Measurements from ENCODE around the gene WSB1.
"Not testable (repeated sequence)": the region's sequence is repeated elsewhere in the genome, so short reads cannot be mapped to it uniquely, and the experiment has no call there.

WSB1 gene

DNA sequence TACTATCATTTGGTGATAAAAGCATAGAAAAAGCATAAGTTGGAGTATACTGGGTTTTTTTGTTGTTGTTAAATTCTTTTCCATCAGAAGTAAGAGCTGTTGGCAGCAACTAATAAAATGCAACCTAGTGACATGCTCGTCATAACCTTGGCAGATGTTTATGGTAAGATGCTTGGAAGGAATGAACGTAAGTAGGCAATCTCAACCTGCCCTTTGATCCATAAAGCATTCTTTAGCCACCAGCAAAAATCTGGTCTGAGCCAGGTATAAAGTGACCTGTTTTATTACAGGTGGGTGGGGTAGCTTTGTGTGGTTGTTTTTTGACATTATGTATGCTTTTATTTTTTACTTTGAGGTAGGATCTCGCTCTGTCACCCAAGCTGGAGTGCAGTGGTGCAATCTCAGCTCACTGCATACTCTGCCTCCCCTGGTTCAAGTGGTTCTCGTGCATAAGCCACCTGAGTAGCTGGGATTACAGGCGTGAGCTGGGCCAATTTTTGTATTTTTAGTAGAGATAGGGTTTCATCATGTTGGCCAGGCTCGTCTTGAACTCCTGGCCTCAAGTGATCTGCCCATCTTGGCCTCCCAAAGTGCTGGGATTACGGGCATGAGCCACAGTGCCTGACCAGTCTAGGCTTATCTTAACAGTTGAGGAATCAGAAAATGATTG is 22.0 kb downstream of the WSB1 start:
- no peak for DNase-seq (ENCODE audit: low read depth in 2 of 2)

DNA sequence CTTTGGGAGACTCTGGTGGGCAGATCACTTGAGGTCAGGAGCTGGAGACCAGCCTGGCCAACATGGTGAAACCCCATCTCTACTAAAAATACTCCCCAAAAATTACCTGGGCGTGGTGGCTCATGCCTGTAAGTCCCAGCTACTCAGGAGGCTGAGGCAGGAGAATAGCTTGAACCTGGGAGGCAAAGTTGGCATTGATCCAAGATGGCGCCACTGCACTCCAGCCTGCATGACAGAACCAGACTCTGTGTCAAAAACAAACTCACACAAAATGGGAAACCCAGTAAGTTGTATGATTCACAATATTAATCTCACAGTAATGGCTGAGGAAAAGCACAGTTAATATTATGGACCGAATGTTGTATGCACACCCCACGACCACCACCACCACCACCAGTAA is 24.3 kb downstream of the WSB1 start:
- no peak for DNase-seq (ENCODE audit: low read depth in 2 of 2)

DNA sequence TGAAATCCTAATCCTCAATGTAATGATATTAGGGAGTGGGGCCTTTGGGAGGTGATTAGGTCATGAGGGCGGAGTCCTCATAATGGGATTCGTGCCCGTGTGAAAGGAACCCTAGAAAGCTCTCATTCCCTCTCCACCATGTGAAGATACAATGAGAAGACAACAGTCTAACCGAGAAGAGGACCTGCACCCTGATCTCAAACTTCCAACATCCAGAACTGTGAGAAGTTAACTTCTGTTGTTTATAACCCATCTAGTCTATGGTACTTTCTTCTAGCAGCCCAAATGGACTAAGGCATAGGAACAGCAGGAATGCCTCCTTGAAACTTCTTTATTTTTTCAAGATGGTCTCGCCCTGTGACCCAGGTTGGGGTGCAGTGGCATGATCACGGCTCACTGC is 24.7 kb downstream of the WSB1 start:
- no peak for DNase-seq (ENCODE audit: low read depth in 2 of 2)

DNA sequence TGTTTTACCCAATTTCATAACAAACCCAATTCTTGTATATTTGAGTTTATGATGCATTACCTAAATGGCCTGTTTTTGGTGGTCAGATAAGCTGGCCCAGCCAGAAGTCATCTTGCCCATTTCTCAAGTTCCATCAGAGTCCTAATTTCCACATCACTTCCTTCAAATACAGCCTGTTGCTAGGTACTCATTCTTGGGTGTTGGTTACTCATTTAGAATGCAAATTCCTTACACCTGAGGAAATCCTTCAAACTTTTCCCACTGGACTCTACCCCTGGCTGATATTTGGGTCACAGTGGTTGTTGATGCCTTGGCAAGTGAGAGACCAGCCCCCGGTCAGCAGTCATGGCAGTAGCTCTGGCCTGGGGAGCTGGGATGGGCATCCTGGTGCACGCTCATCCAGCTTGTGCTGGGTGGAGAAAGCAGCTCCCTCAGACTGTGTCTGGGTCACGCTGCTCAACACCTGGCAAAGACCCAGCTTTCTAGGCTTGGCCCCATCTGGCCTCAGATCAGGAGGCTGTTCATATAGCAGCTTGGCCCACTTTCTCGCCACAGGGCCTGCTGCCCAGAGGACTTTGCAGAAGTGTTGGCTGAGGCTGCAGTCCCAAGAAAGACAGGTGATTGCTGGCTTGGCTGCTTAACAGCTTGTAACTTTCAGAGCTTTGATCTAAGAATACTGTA is 25.8 kb downstream of the WSB1 start:
- DNase-seq (ENCODE audit: low read depth in 2 of 2) = peak in 1 of 2 experiments; percentile 5

DNA sequence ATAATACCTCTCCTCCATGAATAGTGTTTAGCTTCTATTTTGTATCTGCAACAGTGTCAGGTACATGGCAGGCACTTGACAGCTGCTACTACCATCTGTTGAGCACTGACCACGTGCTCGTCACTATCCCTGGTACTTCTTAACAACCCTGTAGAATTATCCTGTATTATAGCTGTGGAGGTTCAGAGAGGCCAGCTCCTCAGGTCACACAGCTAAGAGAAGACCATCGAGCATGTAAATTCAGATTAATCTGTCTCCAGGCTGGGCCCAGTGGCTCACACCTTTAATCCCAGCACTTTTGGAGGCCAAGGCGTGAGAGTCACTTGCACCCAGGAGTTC is 26.3 kb downstream of the WSB1 start:
- DNase-seq (ENCODE audit: low read depth in 2 of 2) = no peak

DNA sequence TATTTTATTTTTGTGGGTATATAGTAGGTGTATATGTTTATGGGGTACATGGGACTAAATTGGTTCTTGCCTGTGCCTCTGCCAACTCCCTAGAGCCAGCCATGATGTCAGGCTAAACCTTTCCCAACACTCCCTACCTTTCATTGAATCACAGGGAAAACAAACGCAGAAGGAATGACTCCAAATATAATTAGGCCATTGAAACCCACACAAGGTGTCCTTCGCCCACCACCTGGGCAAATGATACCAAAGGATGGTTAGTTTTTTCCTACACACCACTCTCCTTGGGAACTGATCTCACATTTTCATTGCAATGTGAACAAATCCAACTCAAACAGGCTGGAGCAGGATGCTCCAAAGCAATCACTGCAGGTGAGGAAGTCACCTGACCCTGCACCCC is 27.5 kb downstream of the WSB1 start:
- no peak for DNase-seq (ENCODE audit: low read depth in 2 of 2)

DNA sequence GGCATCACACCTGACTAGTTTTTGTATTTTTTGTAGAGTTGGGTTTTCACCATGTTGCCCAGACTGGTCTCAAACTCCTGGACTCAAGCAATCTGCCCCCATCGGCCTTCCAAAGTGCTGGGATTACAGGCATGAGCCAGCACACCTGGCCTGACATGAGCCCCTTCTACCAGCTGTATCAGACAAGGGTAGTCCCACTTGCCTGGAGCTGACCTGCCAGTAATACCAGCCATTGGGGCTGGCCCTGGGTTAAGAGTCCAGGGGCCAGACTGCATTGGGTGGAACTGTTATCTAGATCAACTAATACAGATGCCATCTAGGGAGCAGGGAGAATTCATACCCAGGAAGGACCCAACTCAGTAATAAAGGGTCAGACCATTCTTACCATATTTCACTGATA is 28.1 kb downstream of the WSB1 start:
- DNase-seq (ENCODE audit: low read depth in 2 of 2) = no peak

DNA sequence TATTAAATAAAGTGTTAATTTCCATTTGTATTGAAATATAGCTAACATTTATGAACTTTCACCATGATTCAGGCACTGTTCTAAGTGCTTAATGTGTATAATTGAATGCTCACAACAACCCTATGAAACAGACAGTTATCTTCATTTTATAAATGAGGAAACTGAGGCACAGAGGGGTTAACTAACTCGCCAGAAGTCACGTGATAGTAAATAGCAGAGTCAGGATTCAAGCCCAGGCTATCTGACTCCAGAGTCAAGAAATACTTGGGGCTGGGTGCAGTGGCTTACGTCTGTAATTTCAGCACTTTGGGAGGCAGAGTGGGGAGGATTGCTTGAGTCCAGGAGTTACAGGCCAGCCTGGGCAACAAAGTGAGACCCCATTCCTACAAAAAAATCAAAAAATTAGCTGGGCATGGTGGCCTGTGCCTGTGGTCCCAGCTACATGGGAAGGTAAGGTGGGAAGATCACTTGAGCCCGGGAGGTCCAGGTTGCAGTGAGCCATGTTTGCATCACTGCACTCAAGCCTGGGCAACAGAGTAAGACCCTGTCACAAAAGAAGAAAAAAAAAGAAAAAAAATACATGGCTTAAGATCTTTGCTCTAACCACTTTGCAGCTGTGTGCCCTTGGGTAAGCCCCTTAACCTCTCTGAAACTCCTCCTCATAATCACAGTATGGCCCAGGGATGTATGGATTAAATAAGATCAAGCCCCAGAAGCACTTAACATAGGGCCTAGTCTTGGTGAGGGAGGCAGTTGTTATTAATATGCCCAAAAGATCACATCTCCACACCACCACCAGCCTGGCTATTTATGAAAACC is 29.0 kb downstream of the WSB1 start:
- no peak for DNase-seq (ENCODE audit: low read depth in 2 of 2)

DNA sequence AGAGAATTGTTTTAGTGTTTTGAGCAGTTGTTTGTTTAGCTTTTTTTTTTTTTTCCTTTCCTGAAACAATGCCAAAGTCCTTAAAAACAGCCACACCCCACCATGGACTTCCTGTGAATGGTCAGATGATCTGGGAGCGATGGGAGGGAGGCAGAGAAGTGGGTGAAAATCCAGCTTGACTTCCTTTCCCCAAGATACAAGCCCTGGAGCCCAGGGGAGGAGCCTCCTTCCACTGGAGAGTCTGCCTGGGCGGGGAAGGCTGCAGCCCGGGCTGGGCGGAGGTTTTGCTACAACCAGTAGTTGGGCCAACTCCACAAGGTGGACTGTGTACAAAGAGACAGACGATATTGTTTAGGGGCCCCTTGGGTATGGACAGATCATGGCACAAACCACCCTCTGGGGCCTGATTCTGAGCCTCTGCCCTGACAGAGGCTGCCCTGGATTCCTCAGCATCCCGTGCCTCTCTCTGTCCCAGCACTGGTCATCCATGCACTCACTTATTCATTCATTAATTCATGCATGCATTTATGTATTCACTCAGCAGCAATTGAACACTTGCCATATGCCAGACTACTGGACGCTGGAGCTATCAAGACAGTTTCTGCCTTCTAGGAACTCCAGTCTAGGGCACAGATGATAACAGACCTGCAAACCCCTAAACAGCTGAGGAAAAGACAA is 29.8 kb downstream of the WSB1 start:
- DNase-seq (ENCODE audit: low read depth in 2 of 2) = no peak

DNA sequence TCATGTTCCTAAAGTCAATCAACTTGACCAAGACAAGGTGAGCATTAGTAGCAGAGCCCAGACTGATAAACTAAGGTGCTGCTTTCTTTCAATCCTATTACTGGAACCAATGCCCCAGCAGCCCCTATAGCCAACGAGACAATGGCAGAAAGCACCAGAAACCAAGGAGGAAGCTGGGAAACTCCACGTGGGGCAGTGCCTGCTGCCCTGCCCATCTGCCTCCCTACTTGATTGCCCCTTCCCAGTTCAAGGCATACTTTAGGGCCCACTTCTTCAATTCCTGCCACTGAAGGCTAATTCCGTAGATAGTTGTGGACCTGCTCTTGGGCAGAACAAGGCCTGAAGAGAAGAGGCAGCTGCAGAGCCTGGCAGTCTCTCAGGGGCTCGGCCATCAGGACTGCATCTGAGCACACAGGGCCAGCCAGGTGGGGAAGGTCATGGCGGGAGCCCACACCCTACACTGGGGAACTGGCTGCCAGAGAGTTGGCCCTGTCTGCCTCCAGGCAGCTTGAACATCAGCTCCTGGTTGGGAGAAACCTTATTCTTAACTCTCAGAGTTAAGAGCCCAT is 30.9 kb downstream of the WSB1 start:
- DNase-seq (ENCODE audit: low read depth in 2 of 2) = no peak

DNA sequence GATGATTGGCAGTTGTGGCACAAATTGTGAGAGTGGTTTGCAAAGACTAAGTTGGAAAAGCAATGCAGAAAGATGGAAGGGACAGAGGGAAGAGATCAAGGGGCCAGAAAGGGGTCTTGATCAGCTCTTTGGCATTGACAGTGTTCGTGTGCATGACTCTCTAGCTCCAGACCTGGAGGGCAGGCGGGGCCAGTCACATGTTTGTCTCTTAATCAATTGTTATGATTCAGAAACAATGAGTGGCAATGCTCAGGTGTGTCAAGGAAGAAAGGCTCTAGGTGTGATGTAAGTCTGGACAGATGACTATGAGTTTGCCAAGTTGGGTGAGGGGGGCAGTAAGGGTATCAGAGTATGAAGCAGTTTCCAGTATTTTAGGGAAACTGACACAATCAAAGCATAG is 32.1 kb downstream of the WSB1 start:
- no peak for DNase-seq (ENCODE audit: low read depth in 2 of 2)

DNA sequence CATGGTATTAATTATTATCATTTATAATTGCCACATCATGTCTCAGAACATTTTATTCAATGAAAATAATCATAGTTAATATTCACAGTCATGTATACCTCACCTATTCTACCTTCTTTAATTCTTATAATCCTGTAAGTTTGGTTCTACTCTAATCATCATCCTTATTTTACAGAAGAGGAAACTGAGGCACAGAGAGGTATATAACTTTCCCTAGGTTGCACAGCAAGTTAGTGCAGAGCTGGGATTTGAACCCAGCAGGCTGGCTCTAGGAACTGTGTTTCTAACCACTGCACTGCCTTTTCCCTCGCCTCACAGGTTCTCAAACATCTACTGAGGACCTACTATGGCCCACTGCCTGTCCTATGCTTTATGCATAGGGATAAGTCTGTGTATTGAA is 32.7 kb downstream of the WSB1 start:
- no peak for DNase-seq (ENCODE audit: low read depth in 2 of 2)

DNA sequence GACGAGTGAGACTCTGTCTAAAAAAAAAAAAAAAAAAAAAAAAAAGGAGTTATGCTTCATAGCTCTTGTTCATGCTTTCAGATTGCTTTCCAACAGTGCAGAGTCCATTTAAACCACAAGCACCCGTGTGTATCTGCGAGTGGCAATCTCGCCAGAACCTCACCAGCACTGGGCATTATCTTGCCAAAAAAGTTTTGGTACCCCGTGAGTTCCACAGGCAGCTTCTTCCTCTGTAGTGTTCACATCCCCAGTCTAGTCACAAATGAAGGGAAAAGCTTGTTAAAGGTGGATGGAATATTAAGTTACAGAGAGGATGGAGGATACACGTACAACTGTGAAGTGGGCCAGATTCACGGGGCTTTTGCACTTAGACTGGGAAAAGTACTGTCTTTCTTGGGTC is 33.5 kb downstream of the WSB1 start:
- no peak for DNase-seq (ENCODE audit: low read depth in 2 of 2)

DNA sequence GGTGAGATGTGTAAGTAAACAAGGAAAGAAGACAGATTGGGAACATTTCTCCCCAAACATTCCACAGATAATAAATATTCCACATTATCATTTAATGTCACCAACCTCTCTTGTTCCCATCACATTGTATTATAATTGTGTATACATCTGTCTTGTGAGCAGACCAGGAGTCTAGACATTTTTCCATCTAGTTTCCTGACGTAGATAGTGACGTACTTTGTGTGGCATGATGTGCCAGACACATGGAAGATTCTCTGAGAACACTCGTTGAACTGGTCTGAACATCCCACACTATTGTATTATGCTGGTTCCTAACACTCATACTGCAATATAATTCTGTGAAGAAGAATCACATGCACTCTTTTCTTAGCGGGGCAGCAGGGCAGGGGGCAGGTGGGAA is 34.0 kb downstream of the WSB1 start:
- no peak for DNase-seq (ENCODE audit: low read depth in 2 of 2)

DNA sequence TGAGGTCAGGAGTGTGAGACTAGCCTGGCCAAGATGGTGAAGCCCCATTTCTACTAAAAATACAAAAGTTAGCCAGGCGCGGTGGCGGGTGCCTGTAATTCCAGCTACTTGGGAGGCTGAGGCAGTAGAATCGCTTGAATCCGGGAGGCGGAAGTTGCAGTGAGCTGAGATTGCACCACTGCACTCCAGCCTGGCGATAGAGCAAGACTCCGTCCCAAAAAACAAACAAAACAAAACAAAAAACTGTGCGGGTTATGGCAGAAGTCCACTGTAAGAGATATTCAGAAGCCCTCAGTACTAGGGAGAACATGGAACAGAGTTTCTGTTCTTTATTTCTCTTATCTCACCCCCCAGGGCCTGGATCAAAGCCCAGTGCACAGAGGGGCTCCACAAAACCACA is 34.8 kb downstream of the WSB1 start:
- DNase-seq (ENCODE audit: low read depth in 2 of 2) = not testable (repeated sequence)

DNA sequence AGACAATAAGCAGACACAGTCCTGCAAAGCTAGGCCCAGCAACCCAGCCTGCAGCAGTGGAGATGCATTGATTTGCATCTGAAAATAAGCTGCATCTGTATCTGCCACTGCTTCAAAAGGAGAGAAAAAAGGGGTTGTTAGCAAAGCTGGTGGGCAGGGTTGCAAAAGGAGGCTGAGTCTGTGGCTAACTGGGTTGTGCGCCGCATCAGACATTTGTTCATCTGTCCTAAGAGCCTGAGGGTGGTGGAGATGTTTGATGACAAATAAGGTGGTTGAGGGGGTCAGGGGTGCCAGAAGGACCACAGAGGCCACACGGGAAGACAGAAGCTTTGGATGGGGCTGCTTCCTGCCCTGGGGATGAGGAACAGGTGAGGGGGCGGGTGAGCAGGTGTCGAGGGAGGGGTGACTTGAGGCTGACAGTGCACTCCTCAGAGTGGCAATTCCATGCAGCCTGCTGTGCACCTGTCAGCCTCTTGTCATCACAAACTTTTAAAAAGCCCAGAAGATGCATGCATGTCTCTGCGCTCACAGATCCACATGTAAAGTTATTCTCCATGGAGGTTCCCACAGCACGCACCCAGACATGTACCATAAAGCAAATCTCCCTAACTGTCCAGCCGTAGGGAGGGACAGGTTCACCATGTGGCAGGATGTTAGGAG is 35.4 kb downstream of the WSB1 start:
- DNase-seq (ENCODE audit: low read depth in 2 of 2) = no peak

DNA sequence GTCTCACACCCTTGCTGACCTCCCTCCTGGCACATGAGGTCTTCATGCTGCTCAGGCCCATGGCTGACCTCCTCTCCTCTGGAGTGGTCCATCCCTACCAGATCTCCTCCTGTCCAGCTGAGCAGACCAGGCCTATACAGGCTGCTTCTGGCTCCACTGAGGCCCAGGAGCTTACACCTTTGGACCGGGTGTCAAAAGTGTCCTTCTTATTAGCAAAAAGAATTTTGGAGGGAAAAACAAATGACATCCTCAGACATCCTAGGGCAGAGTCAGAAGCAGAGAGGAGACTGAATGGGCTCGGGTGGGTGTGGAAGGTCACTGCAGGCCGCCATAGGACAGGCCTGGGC is 38.1 kb downstream of the WSB1 start:
- DNase-seq (ENCODE audit: low read depth in 2 of 2) = no peak

DNA sequence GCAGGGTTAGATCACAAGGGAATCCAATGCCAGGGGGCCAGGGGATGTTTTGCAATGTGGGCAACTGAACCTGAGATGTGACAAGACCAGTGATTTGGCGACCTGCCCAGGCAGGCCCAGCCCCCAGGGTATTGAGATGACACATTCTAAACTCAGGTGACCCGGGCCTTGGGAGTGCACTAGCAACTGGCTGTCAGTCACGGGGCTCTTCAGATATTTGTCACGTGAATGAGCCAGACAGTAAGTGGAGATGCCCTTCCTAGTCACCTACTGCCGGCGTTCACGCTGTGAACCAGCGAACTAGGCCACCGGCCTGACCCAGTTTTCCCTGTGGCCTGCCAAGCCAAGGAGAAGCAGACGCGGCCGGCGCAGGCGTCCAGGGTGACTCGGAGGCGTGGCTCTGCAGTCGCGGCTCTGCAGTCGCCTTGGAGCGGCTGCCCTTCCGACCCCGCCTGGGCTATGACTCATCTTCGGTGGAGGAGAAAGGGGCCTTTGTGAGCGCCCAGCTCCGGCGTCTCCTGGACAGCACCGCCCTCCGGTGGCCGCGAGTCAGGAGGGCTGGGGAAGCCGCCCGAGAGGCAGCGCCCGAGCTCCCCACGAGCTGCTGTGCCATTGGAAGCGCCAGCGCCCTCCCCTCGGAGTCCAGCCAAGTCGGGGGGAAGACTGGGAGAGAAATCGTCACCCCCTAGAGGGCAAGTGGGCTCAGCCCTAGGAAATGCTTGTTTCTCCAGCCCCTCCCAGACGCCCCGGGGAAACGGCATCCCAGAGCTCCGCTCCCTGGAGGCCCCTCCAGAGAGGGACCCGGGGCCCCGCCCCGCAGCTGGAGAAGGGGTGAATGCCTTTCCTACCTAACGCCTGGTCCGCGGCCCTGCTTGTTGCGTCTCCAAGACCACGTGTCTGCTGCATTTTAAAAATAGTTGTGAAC is 38.8 kb downstream of the WSB1 start:
- peak; percentile 78 to 80 for DNase-seq (ENCODE audit: low read depth in 2 of 2)

DNA sequence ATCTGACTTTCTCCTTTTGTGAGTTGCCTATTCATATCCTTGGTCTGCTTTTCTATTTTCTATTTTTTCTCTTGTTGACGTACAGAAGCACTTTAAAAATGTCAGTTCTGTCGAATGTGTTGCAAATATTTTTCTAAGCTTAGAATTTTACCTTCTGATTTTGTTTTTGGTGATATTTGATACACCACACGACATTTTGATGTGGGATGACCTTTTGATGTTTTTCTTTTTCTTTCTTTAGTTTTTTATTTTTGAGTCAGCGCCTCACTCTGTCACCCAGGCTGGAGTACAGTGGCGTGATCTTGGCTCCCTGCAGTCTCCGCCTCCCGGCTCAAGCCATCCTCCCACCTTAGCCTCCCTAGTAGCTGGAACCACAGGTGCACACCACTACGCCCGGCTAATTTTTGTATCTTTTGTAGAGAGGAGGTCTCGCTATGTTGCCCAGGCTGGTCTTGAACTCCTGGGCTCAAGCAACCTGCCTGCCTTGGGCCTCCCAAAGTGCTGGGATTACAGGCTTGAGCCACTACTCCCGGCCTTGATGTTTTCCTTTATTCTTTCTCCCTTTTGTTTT is 39.6 kb downstream of the WSB1 start:
- no peak for DNase-seq (ENCODE audit: low read depth in 2 of 2)

DNA sequence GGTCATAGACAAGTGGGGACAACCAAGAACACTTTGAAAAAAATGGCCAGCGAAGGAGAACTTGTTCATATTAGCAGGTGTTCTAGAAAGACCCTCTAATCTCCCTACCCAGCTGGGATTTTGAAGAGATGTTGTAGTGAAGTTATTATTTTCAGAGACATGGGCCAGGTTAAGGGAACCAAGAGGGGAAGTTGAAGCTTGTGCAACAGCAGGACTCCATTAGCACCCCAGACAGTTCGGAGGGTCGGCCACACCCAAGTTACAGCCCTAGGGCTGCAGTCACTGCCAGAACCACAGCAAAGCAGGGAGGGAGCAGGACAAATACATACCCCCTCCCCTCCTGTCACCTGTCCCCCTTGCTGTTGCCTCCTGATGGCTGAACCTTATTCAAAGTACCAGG is 42.3 kb downstream of the WSB1 start:
- no peak for DNase-seq (ENCODE audit: low read depth in 2 of 2)

Measured in fibroblast of skin of left biceps (primary cell).